ENCODE measurements around the gene GIGYF1. TPM values are rescaled to one million over a fixed set of nuclear protein-coding genes. Genes with fewer than 3 reads are reported as not detected.

The GIGYF1 gene
- total and polyA plus RNA-seq, 2 of the 4 experiments (the other 2 are of a cell fraction): 3.0 to 10.7 TPM

DNA sequence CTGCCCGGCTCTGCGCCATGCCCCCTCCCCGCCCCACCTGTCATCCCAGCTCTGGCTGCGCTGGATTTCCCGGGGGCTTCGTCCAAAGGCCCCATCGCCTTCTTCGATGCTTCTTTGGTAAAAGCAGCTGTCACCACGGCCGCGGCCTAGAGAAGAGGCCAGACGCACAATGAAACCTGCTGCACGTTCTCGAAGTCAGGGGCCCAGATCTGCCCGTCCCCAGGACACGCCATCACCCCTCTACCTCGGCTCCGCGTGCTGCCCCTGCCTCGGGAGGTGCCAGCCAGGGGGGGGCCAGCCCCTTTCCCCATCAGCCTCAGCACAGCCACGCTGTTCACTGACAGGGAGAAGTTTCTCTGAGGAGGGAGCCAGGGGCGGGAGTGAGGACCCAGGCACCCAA is 6.8 kb downstream of the GIGYF1 start:
- CTCF ChIA-PET: no interaction called here
- Histone ChIP-seq H3K9me1 (ENCODE audit: insufficient read depth, low read length) (no peaks in the 10 kb centered on the region), H4K20me1 (ENCODE audit: insufficient read depth, low read length) (peaks cover 54% of the 10 kb centered on the region), H3K36me3 (ENCODE audit: control insufficient read depth, insufficient read depth, low read length) (peaks cover 64% of the 10 kb centered on the region), H3K27me3 (ENCODE audit: control insufficient read depth, insufficient read depth, low read length) (no peaks in the 10 kb centered on the region), H2BK15ac (ENCODE audit: low read depth, low read length) (no peak overlapping the region), H2BK20ac (ENCODE audit: low read depth, low read length) (no peak overlapping the region), H3K56ac (ENCODE audit: extremely low read depth, insufficient read depth, low read length) (no peak overlapping the region), H3K9ac (ENCODE audit: low read depth, low read length) (no peak overlapping the region), H3K4me2 (ENCODE audit: low read depth, low read length) (no peak overlapping the region), H3K4ac (ENCODE audit: low read depth, low read length) (no peak overlapping the region), H3K27ac (ENCODE audit: insufficient read depth, low read length) (no peak overlapping the region), H2AK5ac (ENCODE audit: low read depth, low read length) (no peak overlapping the region), H2AFZ (replicated peaks; ENCODE audit: low read length, poor library complexity) (no peak overlapping the region), H3K9me3 (ENCODE audit: control insufficient read depth, insufficient read depth, low read length) (no peaks in the 10 kb centered on the region), H3K79me1 (ENCODE audit: low read depth in 1 of 2, low read length in 2 of 2) (peaks cover 17 to 43% of the 10 kb centered on the region in 2 experiments), H3K14ac (replicated peaks; ENCODE audit: low read depth, low read length) (no peak overlapping the region), H2BK5ac (ENCODE audit: low read depth, low read length, poor library complexity, severe bottlenecking) (no peak overlapping the region), H3K18ac (ENCODE audit: low read depth, low read length) (no peak overlapping the region), H3K4me1 (ENCODE audit: control insufficient read depth, insufficient read depth, low read length) (peaks cover 13% of the 10 kb centered on the region), H2BK120ac (ENCODE audit: low read depth, low read length) (no peak overlapping the region), H4K5ac (ENCODE audit: low read depth, low read length) (no peak overlapping the region), H2AK9ac (replicated peaks; ENCODE audit: low read depth, low read length, poor library complexity) (no peak overlapping the region), H4K8ac (ENCODE audit: low read depth in 2 of 2, low read length in 2 of 2) (no peak overlapping the region), H4K91ac (ENCODE audit: insufficient read depth, low read depth, low read length) (no peak overlapping the region), H3K4me3 (ENCODE audit: insufficient read depth, low read depth, low read length) (no peak overlapping the region), H3K23ac (ENCODE audit: low read depth, low read length) (no peak overlapping the region)
- TF ChIP-seq SMC3 (IDR thresholded peaks at IDR 0.05; ENCODE audit: low read depth, low read length) (no peak), FOS (IDR thresholded peaks at IDR 0.05; ENCODE audit: low read depth, low read length) (no peak), MXI1 (IDR thresholded peaks at IDR 0.05; ENCODE audit: borderline replicate concordance, low read depth, low read length) (no peak), BHLHE40 (IDR thresholded peaks at IDR 0.05; ENCODE audit: low read depth, low read length) (no peak), RFX5 (IDR thresholded peaks at IDR 0.05; ENCODE audit: low read depth, low read length) (no peak), RCOR1 (IDR thresholded peaks at IDR 0.05; ENCODE audit: insufficient replicate concordance, low read length) (no peak), RAD21 (IDR thresholded peaks at IDR 0.05; ENCODE audit: low read length) (no peak), POLR2A (IDR thresholded peaks at IDR 0.05; ENCODE audit: low read depth, low read length) (no peak), MAZ (IDR thresholded peaks at IDR 0.05; ENCODE audit: borderline replicate concordance, low read depth, low read length) (no peak), USF2 (IDR thresholded peaks at IDR 0.05; ENCODE audit: low read depth, low read length) (no peak), MAFK (IDR thresholded peaks at IDR 0.05; ENCODE audit: low read depth, low read length) (no peak), NFE2L2 (IDR thresholded peaks at IDR 0.05; ENCODE audit: low read depth, low read length) (no peak), CHD1 (IDR thresholded peaks at IDR 0.05; ENCODE audit: low read depth, low read length) (no peak), CEBPB (IDR thresholded peaks at IDR 0.05; ENCODE audit: low read depth, low read length) (no peak)
- TF ChIP-seq, protein P1, sequence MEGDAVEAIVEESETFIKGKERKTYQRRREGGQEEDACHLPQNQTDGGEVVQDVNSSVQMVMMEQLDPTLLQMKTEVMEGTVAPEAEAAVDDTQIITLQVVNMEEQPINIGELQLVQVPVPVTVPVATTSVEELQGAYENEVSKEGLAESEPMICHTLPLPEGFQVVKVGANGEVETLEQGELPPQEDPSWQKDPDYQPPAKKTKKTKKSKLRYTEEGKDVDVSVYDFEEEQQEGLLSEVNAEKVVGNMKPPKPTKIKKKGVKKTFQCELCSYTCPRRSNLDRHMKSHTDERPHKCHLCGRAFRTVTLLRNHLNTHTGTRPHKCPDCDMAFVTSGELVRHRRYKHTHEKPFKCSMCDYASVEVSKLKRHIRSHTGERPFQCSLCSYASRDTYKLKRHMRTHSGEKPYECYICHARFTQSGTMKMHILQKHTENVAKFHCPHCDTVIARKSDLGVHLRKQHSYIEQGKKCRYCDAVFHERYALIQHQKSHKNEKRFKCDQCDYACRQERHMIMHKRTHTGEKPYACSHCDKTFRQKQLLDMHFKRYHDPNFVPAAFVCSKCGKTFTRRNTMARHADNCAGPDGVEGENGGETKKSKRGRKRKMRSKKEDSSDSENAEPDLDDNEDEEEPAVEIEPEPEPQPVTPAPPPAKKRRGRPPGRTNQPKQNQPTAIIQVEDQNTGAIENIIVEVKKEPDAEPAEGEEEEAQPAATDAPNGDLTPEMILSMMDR (conservative IDR thresholded peaks at IDR 0.05; ENCODE audit: low read depth, low read length): no peak
- TF ChIP-seq, protein P2, sequence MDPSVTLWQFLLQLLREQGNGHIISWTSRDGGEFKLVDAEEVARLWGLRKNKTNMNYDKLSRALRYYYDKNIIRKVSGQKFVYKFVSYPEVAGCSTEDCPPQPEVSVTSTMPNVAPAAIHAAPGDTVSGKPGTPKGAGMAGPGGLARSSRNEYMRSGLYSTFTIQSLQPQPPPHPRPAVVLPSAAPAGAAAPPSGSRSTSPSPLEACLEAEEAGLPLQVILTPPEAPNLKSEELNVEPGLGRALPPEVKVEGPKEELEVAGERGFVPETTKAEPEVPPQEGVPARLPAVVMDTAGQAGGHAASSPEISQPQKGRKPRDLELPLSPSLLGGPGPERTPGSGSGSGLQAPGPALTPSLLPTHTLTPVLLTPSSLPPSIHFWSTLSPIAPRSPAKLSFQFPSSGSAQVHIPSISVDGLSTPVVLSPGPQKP (IDR thresholded peaks at IDR 0.05; ENCODE audit: borderline replicate concordance, low read depth, low read length): no peak
- no peak for DNase-seq
- POLR2A ChIA-PET (ENCODE audit: unreplicated experiment): interaction anchor here (0.6 kb wide), 1 partner anchor 10 kb away, joined by 7 read pairs; no protein-coding TSS in a partner anchor
- in situ Hi-C loops (cut with MboI; ENCODE audit: low sequenced_read_pairs) (no loop called here), dilution Hi-C loops (cut with HindIII; ENCODE audit: low sequenced_read_pairs, unreplicated experiment) (no loop called here), intact Hi-C loops (cut with micrococcal nuclease) (no loop called here)
- no peak for ATAC-seq (ENCODE audit: low read depth)
- WGBS, 2 experiments (ENCODE audit: extremely low coverage in 2 of 2, insufficient read length in 1 of 2): 87% methylated on average over 13 of the region's 22 CpGs; no CpG with 5 or more reads in 1 of the 2 experiments
- BruUV-seq (replicated peaks): no TSS peak

Data from IMR-90 (cell line).